AG09319 (cell line): ENCODE data around the gene LYRM4.

Experiments
- DNase-seq: peaks from one replicate; pipeline ENCODE4 v3.0.0-alpha.2; 2010; ENCODE audit warnings: low read depth; ENCODE audit errors: extremely low read depth
- TF ChIP-seq, protein P1 (sequence below): IDR thresholded peaks from 2 replicates; pipeline ENCODE4 v1.5.1; 2011; ENCODE audit warnings: low read depth, mild to moderate bottlenecking, inconsistent platforms, low read length, moderate library complexity

LYRM4 gene

DNA sequence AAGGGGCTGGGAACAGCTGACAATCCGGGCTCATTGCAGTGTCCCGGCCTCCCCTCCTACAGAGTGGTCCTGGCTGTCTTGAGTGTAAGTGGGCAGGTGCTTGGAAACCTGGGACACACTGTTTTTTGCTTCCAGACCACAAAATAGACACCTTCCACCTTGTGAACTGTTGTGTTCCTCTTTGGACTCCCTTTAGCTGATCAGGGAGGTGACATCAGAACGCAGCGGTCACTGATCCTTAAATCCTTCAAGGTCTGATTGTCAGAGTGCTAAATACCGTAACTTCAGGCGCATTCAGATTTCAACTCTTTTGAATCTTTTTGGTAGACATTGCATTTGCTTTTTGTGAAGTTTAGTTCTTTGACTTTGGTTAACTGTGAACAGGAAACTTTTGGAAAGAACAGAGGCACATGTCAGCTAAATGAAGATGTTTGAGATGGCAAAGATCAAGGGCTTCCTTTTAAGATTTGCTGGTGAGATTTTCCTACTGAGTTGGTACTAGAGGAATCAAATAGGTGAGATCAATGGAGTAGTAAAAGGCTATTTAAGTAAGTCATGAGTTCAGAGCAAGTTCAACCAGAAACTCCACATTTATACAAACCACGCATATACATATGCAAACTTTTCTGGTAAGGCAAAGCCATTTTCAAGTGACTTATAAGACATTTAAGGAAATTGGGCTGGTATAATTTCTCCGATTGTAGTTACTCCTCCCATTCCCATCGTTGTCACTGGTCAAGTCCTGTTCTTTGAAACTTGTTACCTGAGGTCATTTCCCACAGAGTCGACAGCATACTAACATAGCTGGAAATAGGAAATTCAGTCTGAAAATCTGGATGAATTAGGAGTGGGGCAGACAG lies 169.3 kb downstream of the LYRM4 start:
- TF ChIP-seq, protein P1, sequence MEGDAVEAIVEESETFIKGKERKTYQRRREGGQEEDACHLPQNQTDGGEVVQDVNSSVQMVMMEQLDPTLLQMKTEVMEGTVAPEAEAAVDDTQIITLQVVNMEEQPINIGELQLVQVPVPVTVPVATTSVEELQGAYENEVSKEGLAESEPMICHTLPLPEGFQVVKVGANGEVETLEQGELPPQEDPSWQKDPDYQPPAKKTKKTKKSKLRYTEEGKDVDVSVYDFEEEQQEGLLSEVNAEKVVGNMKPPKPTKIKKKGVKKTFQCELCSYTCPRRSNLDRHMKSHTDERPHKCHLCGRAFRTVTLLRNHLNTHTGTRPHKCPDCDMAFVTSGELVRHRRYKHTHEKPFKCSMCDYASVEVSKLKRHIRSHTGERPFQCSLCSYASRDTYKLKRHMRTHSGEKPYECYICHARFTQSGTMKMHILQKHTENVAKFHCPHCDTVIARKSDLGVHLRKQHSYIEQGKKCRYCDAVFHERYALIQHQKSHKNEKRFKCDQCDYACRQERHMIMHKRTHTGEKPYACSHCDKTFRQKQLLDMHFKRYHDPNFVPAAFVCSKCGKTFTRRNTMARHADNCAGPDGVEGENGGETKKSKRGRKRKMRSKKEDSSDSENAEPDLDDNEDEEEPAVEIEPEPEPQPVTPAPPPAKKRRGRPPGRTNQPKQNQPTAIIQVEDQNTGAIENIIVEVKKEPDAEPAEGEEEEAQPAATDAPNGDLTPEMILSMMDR: no peak
- DNase-seq: no peak

DNA sequence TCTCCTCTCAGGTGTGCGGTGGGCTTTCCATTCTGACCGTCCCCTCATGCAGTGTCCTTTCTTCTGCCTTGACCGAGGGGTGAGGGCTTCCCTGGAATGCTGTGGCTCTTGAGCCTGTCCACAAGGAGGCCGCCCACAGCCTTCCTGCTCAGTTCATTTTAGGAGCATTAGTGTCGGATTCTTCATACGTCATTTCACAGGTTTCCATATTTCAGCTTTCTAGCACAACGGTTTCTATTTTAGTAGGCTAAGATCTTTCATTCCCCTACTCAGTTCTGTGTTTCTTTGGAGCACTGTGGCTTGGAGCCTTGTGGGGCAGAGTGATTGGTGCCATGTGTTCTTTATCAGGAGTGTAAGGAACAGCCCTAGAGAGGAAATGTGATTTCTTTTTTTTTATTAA lies 170.1 kb downstream of the LYRM4 start:
- TF ChIP-seq, protein P1: no peak

DNA sequence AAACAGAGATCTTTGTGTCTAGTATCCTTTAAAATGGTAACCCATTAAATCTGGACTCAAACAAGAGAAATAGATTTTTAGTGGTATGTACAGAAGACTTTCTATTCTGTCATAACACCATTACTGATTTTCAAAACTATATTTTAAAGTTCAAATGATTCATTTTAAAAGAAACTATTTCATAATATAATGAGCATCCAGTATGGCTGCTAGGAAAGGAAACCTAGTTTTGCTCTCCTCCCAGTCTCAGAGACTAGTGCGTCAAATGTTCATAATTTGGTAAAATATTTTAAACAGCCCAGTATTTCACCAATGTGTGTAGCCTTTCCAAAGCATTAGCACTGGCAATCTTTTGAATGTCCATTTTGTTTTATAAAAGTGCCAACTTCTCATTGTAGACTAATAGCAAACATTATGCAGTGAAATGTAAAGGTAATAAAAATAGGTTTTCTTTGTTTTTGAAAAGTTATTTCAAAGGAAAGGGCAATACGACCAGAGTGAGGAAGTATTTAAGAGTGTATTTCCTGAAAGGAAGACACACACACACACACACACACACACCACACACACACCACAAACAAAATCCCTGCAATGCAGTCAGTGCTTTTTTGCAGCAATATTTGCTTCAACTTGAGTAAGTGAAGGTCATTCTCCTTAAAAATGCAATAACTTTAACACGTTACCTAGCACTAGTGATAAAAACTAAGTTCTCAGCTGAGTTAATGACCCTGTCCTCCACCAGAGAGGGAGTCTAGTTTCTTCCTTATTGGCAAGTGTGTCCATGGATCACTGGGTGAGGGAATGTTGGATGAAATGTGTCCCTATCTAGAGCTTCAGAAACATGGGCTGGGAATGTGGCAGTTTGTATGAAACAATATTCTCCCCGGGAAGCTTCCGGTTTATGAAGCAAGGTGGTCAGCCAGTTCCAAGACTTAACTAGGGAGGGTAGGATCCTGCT lies 171.0 kb downstream of the LYRM4 start:
- TF ChIP-seq, protein P1: no peak
- DNase-seq: no peak

More for the DNA sequence above, 170.1 kb downstream of the LYRM4 start:
- DNase-seq: no peak

DNA sequence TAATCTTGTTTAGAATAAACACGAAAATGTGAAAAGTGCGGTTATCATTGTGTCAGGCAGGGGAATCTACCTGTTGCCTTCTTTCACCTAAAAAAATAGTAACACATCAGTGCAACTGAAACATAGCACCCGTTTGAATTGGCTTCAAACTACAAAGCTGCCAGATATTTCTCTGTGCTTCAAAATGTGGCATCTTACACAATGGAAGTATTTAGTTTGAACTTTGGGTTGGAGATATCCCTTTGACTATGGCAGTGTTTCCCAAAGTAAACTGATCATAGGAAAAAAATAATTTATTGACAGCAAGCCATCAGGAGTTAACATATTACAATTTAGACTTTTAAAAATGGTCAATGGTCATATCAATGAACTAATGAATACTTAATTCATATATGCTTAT lies 172.0 kb downstream of the LYRM4 start:
- TF ChIP-seq, protein P1: no peak
- DNase-seq: no peak

DNA sequence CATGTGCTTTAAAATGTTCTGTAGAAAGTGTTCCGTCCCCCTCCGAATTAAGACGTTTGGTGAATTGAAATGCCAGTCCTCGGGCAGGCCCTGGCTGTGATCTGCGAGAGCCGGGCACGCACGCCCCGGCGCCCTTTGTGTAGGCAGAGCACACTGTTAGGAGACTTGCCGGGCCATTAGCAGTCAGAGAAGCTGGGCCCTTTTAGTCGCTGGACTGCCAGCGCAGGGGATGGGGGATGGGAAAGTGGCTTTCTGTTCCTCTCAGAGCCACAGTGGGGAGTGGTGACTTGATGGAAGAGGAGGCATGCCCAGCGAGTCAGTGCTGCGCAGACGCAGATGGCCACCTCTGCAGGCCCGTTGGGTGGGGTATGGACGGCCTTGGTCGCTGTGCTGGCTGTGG lies 173.4 kb downstream of the LYRM4 start:
- TF ChIP-seq, protein P1: no peak
- DNase-seq: no peak

DNA sequence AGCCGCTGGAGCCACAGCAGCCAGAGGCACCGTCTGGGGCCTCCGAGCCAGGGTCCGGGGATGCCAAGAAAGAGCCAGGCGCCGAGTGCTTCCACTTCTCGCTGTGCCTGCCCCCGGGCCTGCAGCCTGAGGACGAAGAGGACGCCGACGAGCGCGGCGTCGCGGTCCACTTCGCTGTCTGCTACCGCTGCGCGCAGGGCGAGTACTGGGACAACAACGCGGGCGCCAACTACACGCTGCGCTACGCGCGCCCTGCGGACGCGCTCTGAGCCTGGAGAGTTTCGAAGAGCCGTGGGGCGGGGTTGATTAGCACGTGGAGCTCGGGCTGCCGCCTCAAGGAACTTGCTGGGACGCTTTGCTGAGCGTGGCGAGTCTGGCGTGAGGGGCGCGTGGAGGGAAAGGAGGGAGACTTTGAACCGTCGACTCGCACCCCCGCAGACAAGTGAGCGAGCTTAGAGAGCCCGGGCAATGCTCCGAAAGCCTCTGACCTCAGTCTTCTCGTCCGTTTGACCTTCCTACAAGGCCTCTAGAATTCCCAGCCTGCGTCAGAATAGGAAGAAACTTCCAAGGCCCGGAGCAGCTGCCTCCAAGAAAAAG lies 174.4 kb downstream of the LYRM4 start:
- DNase-seq: no peak
- TF ChIP-seq, protein P1: no peak
